Liver (tissue), 9 donors: ENCODE results near the gene FBN1. TPM values are rescaled to one million over a fixed set of nuclear protein-coding genes. Genes with fewer than 3 reads are reported as not detected.

ENCODE experiments used
- DNase-seq: peaks from one replicate; pipeline ENCODE4 v3.0.0-alpha.2; 2017; ENCODE audit warnings: low spot score
- H3K27ac ChIP-seq, 2 donors: one replicate each; pipeline ENCODE4 v1.7.0; 2013; ENCODE audit warnings: inconsistent platforms in 2 of 2, low read length in 2 of 2, control low read depth in 1 of 2, low read depth in 1 of 2, mild to moderate bottlenecking in 1 of 2
- H3K27me3 ChIP-seq, 4 donors: one replicate each; pipeline versions ENCODE4 v1.6.1 to v1.7.0; 2013; ENCODE audit warnings: low read length in 3 of 4, inconsistent platforms in 1 of 4, mild to moderate bottlenecking in 1 of 4, moderate library complexity in 1 of 4; ENCODE audit not compliant: control insufficient read depth in 4 of 4, insufficient read depth in 4 of 4
- H3K36me3 ChIP-seq, 4 donors: one replicate each; pipeline versions ENCODE4 v1.6.1 to v1.7.0; 2013; ENCODE audit warnings: low read length in 3 of 4, mild to moderate bottlenecking in 3 of 4, low read depth in 1 of 4, moderate library complexity in 1 of 4; ENCODE audit not compliant: control insufficient read depth in 4 of 4, insufficient read depth in 3 of 4
- H3K4me1 ChIP-seq, 4 donors: one replicate each; pipeline versions ENCODE4 v1.6.1 to v1.7.0; 2013; ENCODE audit warnings: low read length in 3 of 4, mild to moderate bottlenecking in 3 of 4, moderate library complexity in 1 of 4; ENCODE audit not compliant: control insufficient read depth in 4 of 4, insufficient read depth in 4 of 4
- H3K4me3 ChIP-seq, 3 donors: one replicate each; pipeline versions ENCODE4 v1.6.1 to v1.7.0; 2013; ENCODE audit warnings: low read length in 3 of 3, control low read depth in 1 of 3, low read depth in 1 of 3, mild to moderate bottlenecking in 1 of 3
- H3K9ac ChIP-seq, 2 donors: one replicate each; pipeline ENCODE4 v1.7.0; 2013; ENCODE audit warnings: low read length in 2 of 2, mild to moderate bottlenecking in 2 of 2, moderate library complexity in 2 of 2, control low read depth in 1 of 2, low read depth in 1 of 2
- H3K9me3 ChIP-seq, 4 donors: one replicate each; pipeline versions ENCODE4 v1.6.1 to v1.7.0; 2013; ENCODE audit warnings: low read length in 3 of 4; ENCODE audit not compliant: control insufficient read depth in 4 of 4
- ATF3 ChIP-seq: IDR thresholded peaks from 2 replicates; pipeline ENCODE4 v1.6.1; 2016; ENCODE audit warnings: antibody characterized with exemption
- EGR1 ChIP-seq, 2 donors: IDR thresholded peaks; 2 replicates each; pipeline ENCODE4 v1.6.1; 2016 to 2018; ENCODE audit warnings: antibody characterized with exemption in 2 of 2, low read depth in 2 of 2
- FOXA1 ChIP-seq: IDR thresholded peaks from 2 replicates; pipeline ENCODE4 v1.6.1; 2016; ENCODE audit warnings: antibody characterized with exemption
- FOXA2 ChIP-seq: IDR thresholded peaks from 2 replicates; pipeline ENCODE4 v1.6.1; 2016; ENCODE audit warnings: antibody characterized with exemption
- GABPA ChIP-seq, 2 donors: IDR thresholded peaks in 1 of 2; conservative IDR thresholded peaks in 1 of 2; 2 replicates each; pipeline ENCODE4 v1.6.1; 2016; ENCODE audit warnings: antibody characterized with exemption in 2 of 2, mild to moderate bottlenecking in 1 of 2, moderate library complexity in 1 of 2
- HNF4A ChIP-seq, 2 donors: conservative IDR thresholded peaks; 2 replicates each; pipeline ENCODE4 v1.6.1; 2016; ENCODE audit warnings: antibody characterized with exemption in 2 of 2, mild to moderate bottlenecking in 2 of 2
- HNF4G ChIP-seq: IDR thresholded peaks from 2 replicates; pipeline ENCODE4 v1.6.1; 2016; ENCODE audit warnings: antibody characterized with exemption
- JUND ChIP-seq, 2 donors: IDR thresholded peaks; 2 replicates each; pipeline ENCODE4 v1.6.1; 2016; ENCODE audit warnings: antibody characterized with exemption in 2 of 2
- MAX ChIP-seq: IDR thresholded peaks from 2 replicates; pipeline ENCODE4 v1.6.1; 2016; ENCODE audit warnings: antibody characterized with exemption
- NR2F2 ChIP-seq: IDR thresholded peaks from 2 replicates; pipeline ENCODE4 v1.6.1; 2016; ENCODE audit warnings: antibody characterized with exemption
- RAD21 ChIP-seq, 2 donors: IDR thresholded peaks; 2 replicates each; pipeline ENCODE4 v1.6.1; 2016; ENCODE audit warnings: antibody characterized with exemption in 2 of 2, mild to moderate bottlenecking in 2 of 2
- REST ChIP-seq: IDR thresholded peaks from 2 replicates; pipeline ENCODE4 v1.6.1; 2016; ENCODE audit warnings: antibody characterized with exemption, mild to moderate bottlenecking
- RXRA ChIP-seq, 2 donors: IDR thresholded peaks; 2 replicates each; pipeline ENCODE4 v1.6.1; 2017 to 2018; ENCODE audit warnings: antibody characterized with exemption in 2 of 2, mild to moderate bottlenecking in 1 of 2
- SP1 ChIP-seq: IDR thresholded peaks from 2 replicates; pipeline ENCODE4 v1.6.1; 2018; ENCODE audit warnings: antibody characterized with exemption, mild to moderate bottlenecking
- TAF1 ChIP-seq: conservative IDR thresholded peaks from 2 replicates; pipeline ENCODE4 v1.6.1; 2016; ENCODE audit warnings: antibody characterized with exemption, mild to moderate bottlenecking
- YY1 ChIP-seq: IDR thresholded peaks from 2 replicates; pipeline ENCODE4 v1.6.1; 2016; ENCODE audit warnings: antibody characterized with exemption, mild to moderate bottlenecking
- WGBS: extraction: QIAGEN DNeasy Blood & Tissue Kit; methylation state at CpG from one replicate; pipeline ENCODE4 v1.1.7; 2013; 5-methylcytosine and 5-hydroxymethylcytosine counted together
- polyA plus RNA-seq, 2 donors: library from polyadenylated mRNA; stranded (reverse) in 1 of 2; unstranded in 1 of 2; fragments of 200-250 nt in 1 of 2; fragments of >200 nt in 1 of 2; fragmentation: Nextera tagmentation in 1 of 2; extraction: Ambion mirVana in 1 of 2; gene quantifications; one replicate each; pipeline versions ENCODE4 v1.2.1 to v1.2.3, GENCODE V29; 2013 to 2015
- total RNA-seq, 2 donors: library from RNA; depleted of rRNA; stranded (reverse); fragments of >200 nt; gene quantifications; one replicate each; pipeline ENCODE4 v1.2.3, GENCODE V29; 2014
- TF ChIP-seq, protein P1 (sequence below): IDR thresholded peaks from 2 replicates; pipeline ENCODE4 v1.6.1; 2016; ENCODE audit warnings: antibody characterized with exemption
- TF ChIP-seq, protein P2 (sequence below): fragments of 150-350 bp; IDR thresholded peaks from 2 replicates; pipeline ENCODE4 v1.5.1; 2017; ENCODE audit warnings: improper control_type of control experiment, low read depth, low read length; ENCODE audit not compliant: missing input control
- donor health status: healthy.
- donor health status: healthy.
- donor health status: healthy.
- donor health status: healthy.
- donor health status: healthy.

The FBN1 gene
- total and polyA plus RNA-seq, 4 donors, result 1.3 to 20.1 (median 12.4) TPM

- Histone ChIP-seq H3K4me3 (no peak overlapping the region), H3K9ac (no peak overlapping the region), H3K4me1 (no peaks in the 10 kb centered on the region), H3K9me3 (no peaks in the 10 kb centered on the region), H3K27ac (no peak overlapping the region), H3K36me3 (no peaks in the 10 kb centered on the region), H3K27me3 (no peaks in the 10 kb centered on the region)
- TF ChIP-seq EGR1 (IDR thresholded peaks at IDR 0.05; ENCODE audit: low read depth in 2 of 2) (no peak), RXRA (IDR thresholded peaks at IDR 0.05) (no peak), REST (no peak), JUND (IDR thresholded peaks at IDR 0.05) (no peak), TAF1 (no peak), HNF4G (no peak), GABPA (IDR thresholded peaks at IDR 0.05 in 1 of 2, conservative IDR thresholded peaks at IDR 0.05 in 1 of 2) (no peak), HNF4A (conservative IDR thresholded peaks at IDR 0.05) (no peak), MAX (no peak), RAD21 (IDR thresholded peaks at IDR 0.05) (no peak), YY1 (no peak), NR2F2 (no peak), FOXA1 (no peak), ATF3 (no peak), SP1 (no peak), FOXA2 (no peak)
- TF ChIP-seq, protein P1, sequence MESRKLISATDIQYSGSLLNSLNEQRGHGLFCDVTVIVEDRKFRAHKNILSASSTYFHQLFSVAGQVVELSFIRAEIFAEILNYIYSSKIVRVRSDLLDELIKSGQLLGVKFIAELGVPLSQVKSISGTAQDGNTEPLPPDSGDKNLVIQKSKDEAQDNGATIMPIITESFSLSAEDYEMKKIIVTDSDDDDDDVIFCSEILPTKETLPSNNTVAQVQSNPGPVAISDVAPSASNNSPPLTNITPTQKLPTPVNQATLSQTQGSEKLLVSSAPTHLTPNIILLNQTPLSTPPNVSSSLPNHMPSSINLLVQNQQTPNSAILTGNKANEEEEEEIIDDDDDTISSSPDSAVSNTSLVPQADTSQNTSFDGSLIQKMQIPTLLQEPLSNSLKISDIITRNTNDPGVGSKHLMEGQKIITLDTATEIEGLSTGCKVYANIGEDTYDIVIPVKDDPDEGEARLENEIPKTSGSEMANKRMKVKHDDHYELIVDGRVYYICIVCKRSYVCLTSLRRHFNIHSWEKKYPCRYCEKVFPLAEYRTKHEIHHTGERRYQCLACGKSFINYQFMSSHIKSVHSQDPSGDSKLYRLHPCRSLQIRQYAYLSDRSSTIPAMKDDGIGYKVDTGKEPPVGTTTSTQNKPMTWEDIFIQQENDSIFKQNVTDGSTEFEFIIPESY, result no peak
- TF ChIP-seq, protein P2, sequence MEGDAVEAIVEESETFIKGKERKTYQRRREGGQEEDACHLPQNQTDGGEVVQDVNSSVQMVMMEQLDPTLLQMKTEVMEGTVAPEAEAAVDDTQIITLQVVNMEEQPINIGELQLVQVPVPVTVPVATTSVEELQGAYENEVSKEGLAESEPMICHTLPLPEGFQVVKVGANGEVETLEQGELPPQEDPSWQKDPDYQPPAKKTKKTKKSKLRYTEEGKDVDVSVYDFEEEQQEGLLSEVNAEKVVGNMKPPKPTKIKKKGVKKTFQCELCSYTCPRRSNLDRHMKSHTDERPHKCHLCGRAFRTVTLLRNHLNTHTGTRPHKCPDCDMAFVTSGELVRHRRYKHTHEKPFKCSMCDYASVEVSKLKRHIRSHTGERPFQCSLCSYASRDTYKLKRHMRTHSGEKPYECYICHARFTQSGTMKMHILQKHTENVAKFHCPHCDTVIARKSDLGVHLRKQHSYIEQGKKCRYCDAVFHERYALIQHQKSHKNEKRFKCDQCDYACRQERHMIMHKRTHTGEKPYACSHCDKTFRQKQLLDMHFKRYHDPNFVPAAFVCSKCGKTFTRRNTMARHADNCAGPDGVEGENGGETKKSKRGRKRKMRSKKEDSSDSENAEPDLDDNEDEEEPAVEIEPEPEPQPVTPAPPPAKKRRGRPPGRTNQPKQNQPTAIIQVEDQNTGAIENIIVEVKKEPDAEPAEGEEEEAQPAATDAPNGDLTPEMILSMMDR, result no peak
- WGBS, result 80% methylated on average over 6 of the region's 6 CpGs
- DNase-seq, result no peak
These were observed 60.5 kb downstream of the FBN1 start for GRCh38 chr15:48584812-48585563.
